Prostate gland (tissue), 2 donors: ENCODE data around the gene CARMIL1. TPM values are rescaled to one million over a fixed set of nuclear protein-coding genes. Genes with fewer than 3 reads are reported as not detected.

Experiments
- DNase-seq: peaks from one replicate; pipeline ENCODE4 v3.0.0-alpha.2; 2019; ENCODE audit warnings: low spot score
- H3K27ac ChIP-seq, 2 donors: fragments of 200-600 bp; sonication (generic); 2 replicates each; pipeline ENCODE4 v1.5.1; 2017 to 2019
- H3K27me3 ChIP-seq: fragments of 200-600 bp; sonication (generic); replicated peaks from 2 replicates; pipeline ENCODE4 v1.5.1; 2019; ENCODE audit not compliant: insufficient read depth
- H3K36me3 ChIP-seq, 2 donors: fragments of 200-600 bp; sonication (generic); 1 replicate in 1 of 2; 2 replicates in 1 of 2; pipeline versions ENCODE4 v1.5.1 to v1.8.1; 2017 to 2019
- H3K4me1 ChIP-seq: fragments of 200-600 bp; sonication (generic); replicated peaks from 2 replicates; pipeline ENCODE4 v1.5.1; 2019
- H3K4me3 ChIP-seq, 2 donors: fragments of 200-600 bp; sonication (generic); 2 replicates each; pipeline ENCODE4 v1.5.1; 2017 to 2019
- H3K9me3 ChIP-seq: fragments of 200-600 bp; sonication (generic); 2 replicates; pipeline ENCODE4 v1.5.1; 2017
- CTCF ChIP-seq, 4 experiments: fragments of 200-600 bp in 2 of 4; fragments of 450-650 bp in 2 of 4; sonication (generic) in 2 of 4; IDR thresholded peaks; 1 replicate in 3 of 4; 2 replicates in 1 of 4; pipeline ENCODE4 v1.5.1; 2016 to 2019; ENCODE audit warnings: antibody characterized with exemption in 4 of 4, mild to moderate bottlenecking in 2 of 4, moderate library complexity in 2 of 4
- POLR2A ChIP-seq: fragments of 450-650 bp; IDR thresholded peaks from one replicate; pipeline ENCODE4 v1.6.1; 2016; ENCODE audit warnings: antibody characterized with exemption, mild to moderate bottlenecking
- POLR2AphosphoS5 ChIP-seq: sonication (generic); formaldehyde crosslinking; IDR thresholded peaks from one replicate; pipeline ENCODE4 v1.6.1; 2017; ENCODE audit warnings: antibody characterized with exemption
- WGBS: methylation state at CpG from one replicate; pipeline ENCODE4 v1.1.5; 2018; 5-methylcytosine and 5-hydroxymethylcytosine counted together
- intact Hi-C: fragments of 100-400 bp; cut with DNase I; formaldehyde crosslinking; loops from one replicate; pipeline ENCODE4 v1.14.2; 2022
- total RNA-seq, 2 donors: library from RNA; depleted of rRNA; stranded (reverse); fragments of >200 nt; gene quantifications; one replicate each; pipeline ENCODE4 v1.1.0, GENCODE V29; 2016

CARMIL1 gene
- total RNA-seq, 2 donors from 2014 or later: 12.9 to 71.7 TPM

- Histone ChIP-seq H3K4me1 (no peaks in the 10 kb centered on the region), H3K36me3 (no peaks in the 10 kb centered on the region), H3K27ac (no peak overlapping the region), H3K27me3 (no peaks in the 10 kb centered on the region), H3K9me3 (no peaks in the 10 kb centered on the region), H3K4me3 (no peak overlapping the region)
- WGBS: 81% methylated on average over 4 of the region's 4 CpGs
- DNase-seq: no peak
- TF ChIP-seq POLR2A (no peak), CTCF (IDR thresholded peaks at IDR 0.05) (no peak), POLR2AphosphoS5 (no peak)
- intact Hi-C loops: no loop called here
Observed at GRCh38 chr6:25535632-25536225, 256.6 kb downstream of the CARMIL1 start.

- Histone ChIP-seq H3K4me1 (no peaks in the 10 kb centered on the region), H3K4me3 (no peak overlapping the region), H3K36me3 (no peaks in the 10 kb centered on the region), H3K9me3 (no peaks in the 10 kb centered on the region), H3K27ac (no peak overlapping the region), H3K27me3 (no peaks in the 10 kb centered on the region)
- no peak for DNase-seq
- TF ChIP-seq CTCF (IDR thresholded peaks at IDR 0.05) (no peak), POLR2A (no peak), POLR2AphosphoS5 (no peak)
- 69% methylated on average over 4 of the region's 4 CpGs for WGBS
- intact Hi-C loops: no loop called here
Observed at GRCh38 chr6:25536781-25537180, 257.6 kb downstream of the CARMIL1 start.

- no peak overlapping the region for H3K4me3 ChIP-seq
- H3K27ac ChIP-seq: no peak overlapping the region
- H3K9me3 ChIP-seq: no peaks in the 10 kb centered on the region
- H3K27me3 ChIP-seq: no peaks in the 10 kb centered on the region
- H3K36me3 ChIP-seq: no peaks in the 10 kb centered on the region
- no peaks in the 10 kb centered on the region for H3K4me1 ChIP-seq
- WGBS: 88% methylated on average over 8 of the region's 8 CpGs
- TF ChIP-seq POLR2A: no peak
- TF ChIP-seq POLR2AphosphoS5: no peak
- no peak for TF ChIP-seq CTCF (IDR thresholded peaks at IDR 0.05)
- no peak for DNase-seq
- intact Hi-C loops: no loop called here
Observed at GRCh38 chr6:25537349-25538018, 258.3 kb downstream of the CARMIL1 start.

GRCh38 chr6:25541228-25541627, 262.1 kb downstream of the CARMIL1 start:
- TF ChIP-seq POLR2A: no peak
- Histone ChIP-seq H3K36me3 (no peaks in the 10 kb centered on the region), H3K4me3 (no peak overlapping the region), H3K4me1 (no peaks in the 10 kb centered on the region), H3K27me3 (no peaks in the 10 kb centered on the region), H3K9me3 (no peaks in the 10 kb centered on the region), H3K27ac (no peak overlapping the region)
- DNase-seq: no peak
- intact Hi-C loops: no loop called here
- WGBS: 98% methylated on average over 1 of the region's 1 CpG

- intact Hi-C loops: no loop called here
- H3K36me3 ChIP-seq: no peaks in the 10 kb centered on the region
- no peak overlapping the region for H3K4me3 ChIP-seq
- H3K27ac ChIP-seq: no peak overlapping the region
- H3K4me1 ChIP-seq: no peaks in the 10 kb centered on the region
- 58% methylated on average over 1 of the region's 1 CpG for WGBS
- H3K9me3 ChIP-seq: no peaks in the 10 kb centered on the region
- no peaks in the 10 kb centered on the region for H3K27me3 ChIP-seq
- TF ChIP-seq CTCF (IDR thresholded peaks at IDR 0.05) (no peak), POLR2AphosphoS5 (no peak), POLR2A (no peak)
- no peak for DNase-seq
Observed at GRCh38 chr6:25542984-25543910, 264.1 kb downstream of the CARMIL1 start.
